ENCODE results near the gene UBAP2.

UBAP2 gene

DNA sequence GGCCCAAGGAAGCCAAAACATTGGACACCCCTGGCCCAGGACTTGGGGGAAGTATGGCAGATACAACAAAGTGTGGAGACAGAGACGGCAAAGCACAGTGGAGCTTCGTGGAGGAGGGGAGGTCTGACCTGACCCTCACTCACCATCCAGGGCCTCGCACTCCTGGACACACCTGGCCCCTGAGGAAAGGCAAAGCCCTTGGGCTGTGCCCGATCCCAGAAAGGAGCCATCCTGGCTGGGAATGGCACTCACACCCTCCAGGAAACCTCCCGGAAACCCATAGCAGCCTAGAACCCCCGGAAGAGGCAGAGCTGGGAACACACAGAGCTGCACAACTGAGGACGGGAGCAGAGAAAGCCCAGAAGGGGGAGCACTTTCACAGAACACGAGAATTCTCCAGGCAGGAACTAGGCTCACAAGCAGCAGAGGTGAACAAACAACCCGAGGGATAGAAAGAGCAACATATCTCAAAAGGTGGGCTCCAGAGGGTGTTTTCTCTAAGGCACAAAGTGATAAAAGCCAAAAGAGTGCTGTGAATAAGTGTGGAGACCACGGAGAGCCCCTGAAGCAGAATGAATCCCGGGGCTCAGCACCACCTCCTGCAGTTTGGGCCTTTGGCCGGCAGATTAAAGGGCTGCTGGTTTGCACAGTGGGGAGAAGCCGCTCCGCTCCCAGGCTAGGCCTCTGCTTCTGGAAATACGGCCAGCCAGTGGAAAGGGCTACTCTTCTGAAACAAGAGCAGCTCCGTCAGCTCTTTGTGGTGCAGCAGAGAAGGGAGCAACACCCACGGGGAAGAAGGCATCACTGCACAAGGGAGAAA is 123.5 kb downstream of the UBAP2 start:
- no peak for DNase-seq (ENCODE audit: low read depth in 4 of 4, low spot score in 1 of 4)

DNA sequence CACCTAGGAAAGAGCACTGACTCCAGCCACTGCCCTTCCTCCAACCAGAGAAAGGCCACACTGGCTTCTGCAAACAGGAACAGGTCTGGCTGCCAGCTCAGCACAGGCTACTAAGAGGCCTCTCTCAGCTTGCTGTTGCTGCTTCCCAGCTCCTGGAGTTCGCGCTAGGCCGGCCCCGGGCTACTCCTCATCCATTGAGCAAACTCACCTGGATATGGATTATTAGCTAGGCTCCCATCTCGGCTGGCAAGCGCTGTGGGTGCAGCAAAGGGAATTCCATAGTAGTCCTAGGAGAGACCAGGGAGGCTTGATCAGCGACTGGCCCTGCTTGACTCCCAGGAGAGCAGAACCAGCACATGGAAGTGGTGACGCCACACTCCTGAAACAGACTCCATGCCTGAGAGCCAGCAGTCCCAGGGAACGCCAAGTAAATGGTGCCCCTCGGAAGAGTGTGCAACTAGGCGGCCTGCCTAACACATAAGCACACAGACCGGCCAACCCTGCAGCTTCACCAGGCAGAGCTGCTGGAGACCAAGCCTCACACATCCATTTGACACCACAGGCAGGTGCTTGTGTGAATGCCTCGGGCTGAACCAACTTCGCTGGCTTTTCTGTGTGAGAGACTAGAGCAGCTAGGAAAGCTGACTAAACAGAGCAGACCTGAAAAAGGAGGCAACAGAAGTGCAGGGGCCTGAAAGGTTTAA is 124.5 kb downstream of the UBAP2 start:
- no peak for DNase-seq (ENCODE audit: low read depth in 4 of 4, low spot score in 1 of 4)

DNA sequence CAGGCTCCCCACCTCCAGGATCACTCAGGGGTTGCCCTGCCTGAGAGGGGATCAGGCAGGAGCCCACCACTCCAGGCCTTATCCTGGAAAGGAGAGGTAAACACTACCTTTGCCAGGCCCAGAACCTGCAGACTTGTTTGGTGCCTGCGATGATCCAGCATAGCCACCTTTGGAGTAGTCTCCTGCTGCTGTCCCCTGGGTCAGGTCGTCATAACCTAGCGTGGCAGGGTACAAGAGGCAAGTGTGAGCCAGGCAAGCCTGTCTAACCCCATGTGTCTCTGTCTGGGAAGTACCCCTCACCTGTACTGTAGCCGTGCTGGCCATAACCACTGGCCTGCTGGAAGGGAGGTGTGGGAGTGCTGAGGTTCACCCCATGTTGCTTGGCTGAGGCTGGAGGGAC is 125.6 kb downstream of the UBAP2 start:
- no peak for DNase-seq (ENCODE audit: low read depth in 4 of 4, low spot score in 1 of 4)

DNA sequence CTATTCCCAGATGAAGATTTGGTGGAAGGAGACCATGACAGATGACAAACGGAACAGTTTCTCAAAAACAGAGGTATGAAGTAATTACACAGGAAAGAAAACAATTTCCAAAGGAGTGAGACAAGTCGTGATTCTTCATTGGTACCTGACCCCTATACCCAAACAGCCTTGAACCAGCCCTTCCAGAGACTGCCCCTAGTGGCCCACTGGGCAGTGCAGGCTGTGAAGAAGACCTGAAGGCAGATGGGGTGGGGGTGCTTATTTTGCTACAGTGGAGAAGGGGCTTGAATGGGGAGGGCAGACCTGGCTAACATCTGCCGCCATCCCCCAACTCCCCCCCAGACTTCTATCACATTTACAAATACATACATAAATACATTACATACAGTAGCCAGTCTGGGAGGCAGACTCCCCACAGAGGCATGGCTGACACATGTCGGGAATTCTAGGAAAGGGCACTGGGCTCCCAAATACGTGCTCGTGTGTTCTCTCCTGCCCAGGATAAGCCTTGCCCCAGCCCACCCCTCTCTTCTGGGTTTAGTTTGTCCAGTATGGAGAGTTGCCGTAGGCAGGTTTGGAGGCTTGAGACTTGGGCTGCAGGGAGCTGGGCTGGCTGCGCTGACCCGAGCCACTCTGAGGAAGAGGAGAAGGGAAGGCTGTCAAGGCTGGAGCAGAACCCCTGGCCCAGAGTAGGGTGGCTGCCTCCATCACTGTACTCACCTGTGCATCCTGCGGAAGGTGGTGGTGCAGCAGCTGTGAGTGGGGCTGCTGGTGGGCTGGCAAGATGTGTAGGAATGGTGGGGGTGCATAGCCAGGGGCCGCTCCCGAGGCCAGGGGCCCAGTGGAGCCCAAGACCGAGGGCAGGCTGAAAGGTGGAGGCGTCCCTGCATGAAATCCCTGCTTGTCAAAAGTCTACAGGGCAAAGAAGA is 126.5 kb downstream of the UBAP2 start:
- DNase-seq (ENCODE audit: low read depth in 4 of 4, low spot score in 1 of 4): no peak

- DNase-seq (ENCODE audit: low read depth in 4 of 4, low spot score in 1 of 4): no peak
Observed at GRCh38 chr9:33919276-33919897, 129.3 kb downstream of the UBAP2 start.

DNA sequence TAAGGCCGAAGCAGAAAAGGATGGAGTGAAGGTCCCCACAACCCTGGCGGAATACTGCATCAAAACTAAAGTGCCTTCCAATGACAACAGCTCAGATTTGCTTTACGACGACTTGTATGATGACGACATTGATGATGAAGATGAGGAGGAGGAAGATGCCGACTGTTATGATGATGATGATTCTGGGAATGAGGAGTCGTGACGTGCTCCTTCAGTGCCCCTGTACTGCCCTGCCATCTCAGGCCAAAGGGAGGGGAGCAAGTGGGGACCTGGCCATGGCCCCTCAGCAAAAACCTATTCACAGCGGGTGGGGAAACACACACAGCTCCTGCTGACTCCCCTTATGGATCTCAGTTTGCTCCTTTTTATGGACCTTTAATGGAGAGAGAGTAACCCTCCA is 131.7 kb downstream of the UBAP2 start:
- no peak for DNase-seq (ENCODE audit: low read depth in 4 of 4, low spot score in 1 of 4)

DNA sequence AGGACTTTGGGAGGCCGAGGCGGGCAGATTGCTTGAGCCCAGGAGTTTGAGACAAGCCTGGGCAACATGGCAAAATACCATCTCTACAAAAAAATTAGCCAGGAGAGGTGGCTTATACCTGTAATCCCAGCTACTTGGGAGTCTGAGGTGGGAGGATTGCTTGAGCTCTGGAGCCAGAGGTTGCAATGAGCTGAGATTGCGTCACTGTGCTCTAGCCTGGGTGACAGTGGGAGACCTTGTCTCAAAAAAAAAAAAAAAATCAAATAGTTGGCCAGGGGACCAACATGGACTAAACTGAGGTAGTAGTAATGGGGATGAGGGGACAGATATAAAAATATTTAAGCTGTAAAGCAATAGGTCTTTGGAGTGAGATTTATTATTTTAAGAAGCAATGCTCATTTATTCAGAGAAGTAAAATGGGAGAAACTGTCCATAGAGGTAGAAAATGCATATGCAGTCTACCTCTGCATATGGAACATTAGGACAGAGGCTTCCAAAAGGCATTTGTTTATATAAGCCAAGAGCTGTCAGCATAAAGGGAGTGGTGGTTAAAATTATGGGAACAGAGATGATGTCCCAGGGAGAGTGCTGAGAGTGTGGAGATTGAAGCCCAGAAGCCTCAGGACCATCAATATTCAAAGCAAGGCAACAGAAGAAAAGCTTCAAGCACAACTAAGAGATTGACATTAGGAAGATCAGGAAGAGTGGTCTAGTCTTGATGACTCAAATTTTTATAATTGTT is 133.6 kb downstream of the UBAP2 start:
- DNase-seq (ENCODE audit: low read depth in 4 of 4, low spot score in 1 of 4): no peak

- no peak for DNase-seq (ENCODE audit: low read depth in 4 of 4, low spot score in 1 of 4)
Observed at GRCh38 chr9:33913541-33913940, 135.1 kb downstream of the UBAP2 start.

DNA sequence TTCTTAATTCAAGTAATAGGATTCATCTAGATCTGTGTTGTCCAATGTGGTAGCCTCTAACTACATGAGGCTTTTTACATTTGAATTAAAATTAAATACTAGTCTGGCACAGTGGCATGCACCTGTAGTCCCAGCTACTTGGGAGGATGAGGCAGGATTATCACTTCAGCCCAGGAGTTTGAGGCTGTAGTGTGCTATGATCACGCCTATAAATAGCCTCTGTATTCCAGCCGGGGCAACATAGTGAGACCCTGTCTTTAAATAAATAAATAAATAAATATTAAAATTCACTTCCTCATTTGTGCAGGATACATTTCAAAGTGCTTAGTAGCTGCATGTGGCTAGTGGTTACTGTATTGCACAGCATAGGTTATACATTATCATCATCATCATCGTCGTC is 139.9 kb downstream of the UBAP2 start:
- no peak for DNase-seq (ENCODE audit: low read depth in 4 of 4, low spot score in 1 of 4)

DNA sequence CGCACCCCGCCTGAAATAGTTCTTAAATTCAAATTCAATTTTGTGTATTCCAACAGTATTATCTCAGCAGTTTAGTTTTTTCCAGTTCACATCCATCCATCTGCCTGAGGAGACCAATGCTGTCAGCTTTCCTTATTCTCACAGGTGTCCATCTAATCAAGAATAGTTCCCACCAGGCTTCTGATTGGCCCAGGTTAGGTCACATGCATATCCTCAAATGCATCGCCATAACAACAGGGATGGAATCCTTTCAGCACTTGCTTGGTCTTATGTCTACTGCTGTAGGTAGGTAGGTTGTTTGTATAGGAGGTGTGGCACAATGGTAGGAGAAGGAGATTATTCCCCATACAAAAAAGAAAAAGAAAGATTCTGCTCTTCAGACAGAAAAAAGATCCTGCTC is 140.6 kb downstream of the UBAP2 start:
- no peak for DNase-seq (ENCODE audit: low read depth in 4 of 4, low spot score in 1 of 4)

GRCh38 chr9:33907347-33907746 is 141.3 kb downstream of the UBAP2 start:
- no peak for DNase-seq (ENCODE audit: low read depth in 4 of 4, low spot score in 1 of 4)

DNA sequence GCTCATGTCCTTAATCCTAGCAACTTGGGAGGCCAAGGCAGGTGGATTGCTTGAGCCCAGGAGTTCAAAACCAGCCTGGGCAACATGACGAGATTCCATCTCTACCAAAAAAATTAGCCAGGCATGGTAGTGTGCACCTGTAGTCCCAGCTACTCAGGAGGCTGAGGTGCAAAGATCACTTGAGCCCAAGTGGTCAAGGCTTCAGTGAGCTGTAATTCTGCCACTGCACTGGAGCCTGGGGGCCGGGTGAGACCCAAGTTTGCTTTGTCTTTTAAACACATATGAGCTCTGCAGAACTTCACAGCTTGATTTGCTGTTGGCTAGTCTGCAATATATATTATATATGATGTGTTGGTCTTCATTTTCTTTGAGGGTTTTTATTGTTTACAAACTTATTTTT is 141.9 kb downstream of the UBAP2 start:
- no peak for DNase-seq (ENCODE audit: low read depth in 4 of 4, low spot score in 1 of 4)

- DNase-seq (ENCODE audit: low read depth in 4 of 4, low spot score in 1 of 4): no peak
Observed at GRCh38 chr9:33905137-33905536, 143.6 kb downstream of the UBAP2 start.

GRCh38 chr9:33903157-33903780 is 145.4 kb downstream of the UBAP2 start:
- DNase-seq (ENCODE audit: low read depth in 4 of 4, low spot score in 1 of 4): no peak

- no peak for DNase-seq (ENCODE audit: low read depth in 4 of 4, low spot score in 1 of 4)
Observed at GRCh38 chr9:33894316-33894715, 154.4 kb downstream of the UBAP2 start.

DNA sequence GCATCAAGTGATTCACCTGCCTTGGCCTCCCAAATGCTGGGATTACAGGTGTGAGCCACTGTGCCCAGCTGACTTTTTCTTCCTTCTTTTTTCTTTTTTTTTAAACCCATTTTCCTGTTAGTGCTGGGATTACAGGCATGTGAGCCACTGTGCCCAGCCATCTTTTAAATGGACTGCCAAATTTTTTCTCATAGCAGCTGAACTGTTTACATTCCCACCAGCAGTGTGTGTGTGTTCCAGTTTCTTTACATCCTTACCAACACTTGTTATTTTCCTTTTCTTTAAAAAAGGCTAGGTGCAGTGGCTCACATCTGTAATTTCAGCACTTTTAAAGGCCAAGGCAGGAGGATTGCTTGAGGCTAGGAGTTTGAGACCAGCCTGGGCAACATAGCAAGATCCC is 154.8 kb downstream of the UBAP2 start:
- no peak for DNase-seq (ENCODE audit: low read depth in 4 of 4, low spot score in 1 of 4)

- no peak for DNase-seq (ENCODE audit: low read depth in 4 of 4, low spot score in 1 of 4)
Observed at GRCh38 chr9:33885948-33886347, 162.7 kb downstream of the UBAP2 start.

GRCh38 chr9:33884856-33885701 is 163.6 kb downstream of the UBAP2 start:
- no peak for DNase-seq (ENCODE audit: low read depth in 4 of 4, low spot score in 1 of 4)

- DNase-seq (ENCODE audit: low read depth in 4 of 4, low spot score in 1 of 4): no peak
Observed at GRCh38 chr9:33881635-33882034, 167.1 kb downstream of the UBAP2 start.
